GM21447 (cell line): ENCODE measurements around the gene PUM2.
"Not testable (repeated sequence)": the region's sequence is repeated elsewhere in the genome, so short reads cannot be mapped to it uniquely, and the experiment has no call there.

Source experiments
- ATAC-seq: cut with Tn5 transposase; IDR thresholded peaks from one replicate; pipeline ENCODE4 v1.9.1; 2021; ENCODE audit not compliant: unreplicated experiment

Gene PUM2

DNA sequence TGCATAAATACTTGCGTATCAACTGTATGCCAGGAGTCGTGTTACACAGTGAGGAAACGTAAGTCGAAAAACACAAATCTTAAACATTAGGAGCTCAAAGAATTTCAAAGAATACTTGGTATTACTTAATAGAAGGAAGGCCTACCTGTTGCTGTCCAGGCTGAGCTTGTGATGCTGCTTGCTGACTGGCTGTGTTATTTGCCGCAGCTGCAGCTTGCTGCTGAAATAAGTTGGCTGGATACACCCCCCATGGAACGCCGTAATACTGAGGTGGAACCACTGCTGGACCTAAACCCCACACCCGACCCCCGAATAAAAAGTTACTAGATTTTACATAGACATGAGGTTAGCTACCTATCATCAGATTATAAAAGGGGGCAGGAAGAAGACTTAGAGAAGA, 56.4 kb downstream of the PUM2 start:
- ATAC-seq, result no peak

DNA sequence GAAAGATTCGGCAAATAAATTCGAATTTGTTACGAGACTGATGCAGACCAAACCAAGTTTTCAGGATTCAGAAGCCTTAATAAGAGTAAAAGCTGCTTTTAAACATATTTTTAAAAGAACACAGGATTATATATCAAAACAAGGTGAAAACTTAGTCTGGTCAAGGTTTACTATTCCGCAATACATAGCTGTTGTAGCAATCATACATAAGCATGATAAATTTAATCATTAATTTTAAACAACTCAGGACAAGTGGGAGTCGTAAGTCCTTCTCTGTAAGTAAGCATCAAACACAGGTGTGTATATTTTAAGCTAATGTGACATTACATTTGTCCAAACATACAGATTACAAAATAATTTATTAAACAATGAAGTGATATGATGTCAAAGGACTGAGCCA, 57.7 kb downstream of the PUM2 start:
- no peak for ATAC-seq

DNA sequence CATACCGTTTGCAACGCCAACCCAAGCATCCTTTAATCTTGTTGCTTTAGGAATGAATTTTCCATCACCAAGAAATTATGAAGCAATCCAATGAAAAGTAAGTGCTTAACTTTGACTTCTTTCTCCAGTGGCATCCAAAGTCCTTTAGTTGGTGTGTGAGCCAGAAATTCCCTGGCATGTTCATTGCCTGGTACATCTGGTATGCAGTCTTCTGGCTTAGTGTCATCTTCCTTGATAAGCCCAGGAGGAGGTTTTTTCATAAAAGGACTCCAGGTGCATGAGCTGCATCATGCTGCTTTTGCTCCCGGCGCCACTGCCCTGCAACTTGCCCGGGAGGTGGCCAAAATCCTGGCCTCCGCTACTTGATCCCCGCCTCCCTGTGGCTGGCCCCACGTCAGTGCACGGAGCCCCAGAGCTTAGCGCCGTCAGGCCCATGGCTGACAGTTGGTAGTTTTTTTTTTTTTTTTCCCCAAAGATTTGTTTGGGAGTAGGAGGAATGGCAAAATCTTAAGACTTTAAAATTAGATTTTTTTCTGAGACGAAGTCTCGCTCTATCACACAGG, 58.7 kb downstream of the PUM2 start:
- ATAC-seq, result no peak

DNA sequence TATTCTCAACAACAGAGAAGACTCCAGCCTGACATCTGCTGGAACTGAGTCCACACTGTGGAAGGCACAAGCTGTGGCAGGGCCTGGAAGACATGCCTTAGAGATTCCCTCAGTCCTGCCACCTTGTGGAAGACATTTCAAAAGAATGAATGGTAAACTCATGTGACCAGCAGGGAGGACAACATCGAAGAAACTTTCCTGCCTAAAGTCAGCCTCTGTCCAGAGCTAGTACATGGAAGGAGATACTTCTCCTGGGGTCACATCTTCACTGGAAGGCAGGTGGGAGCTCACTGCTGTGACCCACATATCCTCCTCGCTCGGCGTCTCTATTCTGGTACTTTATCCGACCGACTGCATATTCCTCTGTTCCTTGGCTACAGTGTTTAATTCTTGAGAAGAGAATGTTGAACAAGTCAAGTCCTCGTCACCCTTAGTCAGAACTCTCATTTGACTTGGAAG, 59.5 kb downstream of the PUM2 start:
- no peak for ATAC-seq

GRCh38 chr2:20288642-20289340, 61.9 kb downstream of the PUM2 start:
- ATAC-seq, result no peak

DNA sequence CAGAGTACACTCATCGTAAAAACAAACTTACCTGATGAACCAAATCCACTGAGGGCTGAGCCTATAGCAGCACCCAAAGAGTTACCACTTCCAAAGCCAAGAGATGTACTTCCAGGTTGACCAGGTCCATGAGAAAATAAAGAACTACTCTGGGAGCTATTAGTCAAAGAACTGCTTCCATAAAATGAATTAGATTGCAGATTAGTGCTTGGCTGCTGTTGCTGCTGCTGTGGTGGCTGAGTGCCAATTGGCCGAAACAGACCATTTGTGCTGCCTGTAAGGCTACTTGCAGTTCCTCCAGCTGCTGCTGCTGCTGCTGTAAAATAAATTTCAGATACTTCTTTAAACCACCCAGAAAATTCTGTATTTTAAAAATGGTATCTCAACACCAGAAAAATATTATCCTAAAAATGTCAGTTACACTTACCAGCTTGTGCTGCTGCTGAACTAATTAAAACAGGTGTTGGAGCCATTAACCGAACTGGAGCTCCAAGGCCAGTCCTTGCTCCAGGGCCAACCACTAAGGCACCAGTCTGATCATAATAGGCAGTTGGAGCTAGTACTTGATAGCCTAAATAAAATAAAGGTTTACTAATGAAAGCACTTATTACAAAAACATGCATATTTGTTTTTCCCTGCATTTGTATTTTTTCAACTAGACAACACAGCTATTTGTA, 67.6 kb downstream of the PUM2 start:
- no peak for ATAC-seq

GRCh38 chr2:20281876-20282275, 68.8 kb downstream of the PUM2 start:
- ATAC-seq, result no peak

DNA sequence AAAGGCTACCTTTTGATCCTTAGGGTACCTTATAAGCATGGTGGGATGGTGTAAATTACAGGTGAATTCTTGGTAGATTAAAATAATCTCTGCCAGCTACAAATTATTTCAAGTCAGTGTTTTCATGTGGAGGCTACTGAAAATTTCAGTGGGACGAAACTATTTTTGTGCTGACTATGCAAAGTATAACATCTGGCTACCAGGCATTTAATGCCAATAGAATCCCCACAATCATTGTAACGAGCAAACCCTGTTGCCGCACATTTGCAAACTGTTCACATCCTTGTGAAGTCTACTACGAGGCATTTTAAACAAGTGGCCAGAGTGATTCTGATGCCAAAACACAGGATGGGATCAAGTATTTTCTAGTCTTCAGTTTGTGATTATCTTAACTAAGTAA, 77.6 kb downstream of the PUM2 start:
- no peak for ATAC-seq

DNA sequence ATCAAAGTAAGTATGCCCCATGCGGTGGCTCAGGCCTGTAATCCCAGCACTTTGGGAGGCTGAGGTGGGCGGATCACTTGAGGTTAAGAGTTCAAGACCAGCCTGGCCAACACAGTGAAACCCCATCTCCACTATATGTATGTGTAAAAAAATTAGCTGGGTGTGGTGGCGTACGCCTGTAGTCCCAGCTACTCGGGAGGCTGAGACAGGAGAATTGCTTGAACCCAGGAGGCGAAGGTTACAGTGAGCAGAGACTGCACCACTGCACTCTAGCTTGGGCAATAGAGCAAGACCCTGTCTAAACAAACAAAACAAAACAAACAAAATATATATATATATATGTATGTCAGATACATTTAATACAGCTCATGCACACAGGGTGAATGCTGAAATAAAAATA, 82.3 kb downstream of the PUM2 start:
- not testable (repeated sequence) for ATAC-seq

GRCh38 chr2:20267529-20267928, 83.1 kb downstream of the PUM2 start:
- no peak for ATAC-seq

- no peak for ATAC-seq
Observed at GRCh38 chr2:20264629-20265028, 86.0 kb downstream of the PUM2 start.

DNA sequence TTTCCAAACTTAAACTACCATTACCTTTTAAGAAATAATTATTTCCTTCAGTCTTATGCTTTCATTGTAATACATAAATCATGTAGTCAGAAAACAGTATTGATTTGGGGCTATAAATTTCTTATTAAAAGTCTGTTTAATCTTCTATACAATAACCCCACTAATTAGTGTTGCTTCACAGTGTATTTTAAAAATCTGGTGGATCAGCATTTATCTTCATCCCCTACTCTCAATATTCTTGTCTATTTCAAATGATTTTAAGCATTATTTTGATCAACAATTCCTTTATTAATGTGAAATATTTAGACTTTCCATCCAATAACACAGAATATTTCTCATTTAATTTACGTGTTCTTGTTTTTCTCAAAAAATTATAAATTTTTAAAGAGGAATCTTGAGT, 93.2 kb downstream of the PUM2 start:
- ATAC-seq, result no peak

GRCh38 chr2:20254731-20255130, 95.9 kb downstream of the PUM2 start:
- no peak for ATAC-seq

GRCh38 chr2:20250436-20250835, 100.2 kb downstream of the PUM2 start:
- ATAC-seq, result no peak

DNA sequence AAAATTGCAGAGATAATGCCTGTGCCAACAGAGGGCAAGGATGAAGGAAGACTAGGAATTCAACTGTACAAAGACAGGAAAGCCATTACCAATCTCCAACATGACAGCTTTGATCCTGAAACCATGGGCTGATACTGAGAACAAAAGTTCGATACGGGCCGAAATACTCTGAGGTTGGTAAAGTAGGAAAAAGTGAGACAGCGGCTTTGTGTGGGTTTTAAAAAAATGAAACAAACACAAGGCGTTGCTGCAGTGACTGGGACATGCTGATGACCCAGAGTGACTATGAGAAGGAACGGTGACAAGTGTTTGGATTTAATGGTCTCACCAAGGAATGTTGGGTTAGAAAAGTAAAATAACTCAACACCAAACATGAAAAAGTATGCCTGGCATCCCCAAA, 101.5 kb downstream of the PUM2 start:
- no peak for ATAC-seq

GRCh38 chr2:20247084-20247483, 103.6 kb downstream of the PUM2 start:
- ATAC-seq, result no peak

DNA sequence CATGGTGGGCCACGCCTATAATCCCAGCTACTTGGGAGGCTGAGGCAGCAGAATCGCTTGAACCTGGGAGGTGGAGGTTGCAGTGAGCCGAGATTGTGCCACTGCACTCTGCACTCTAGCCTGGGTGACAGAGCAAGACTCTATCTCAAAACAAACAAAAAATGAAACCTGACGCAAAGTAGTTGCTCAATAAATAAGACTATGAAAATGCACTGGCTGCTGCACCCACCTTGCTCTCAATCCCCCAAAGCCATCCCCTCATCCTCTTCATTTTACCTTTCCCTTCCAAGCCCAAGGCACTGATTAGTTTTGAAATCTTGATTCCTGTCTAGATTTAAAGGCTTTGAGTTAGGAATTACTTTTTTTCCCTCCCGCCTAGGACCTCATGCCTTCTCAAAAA, 107.0 kb downstream of the PUM2 start:
- not testable (repeated sequence) for ATAC-seq

DNA sequence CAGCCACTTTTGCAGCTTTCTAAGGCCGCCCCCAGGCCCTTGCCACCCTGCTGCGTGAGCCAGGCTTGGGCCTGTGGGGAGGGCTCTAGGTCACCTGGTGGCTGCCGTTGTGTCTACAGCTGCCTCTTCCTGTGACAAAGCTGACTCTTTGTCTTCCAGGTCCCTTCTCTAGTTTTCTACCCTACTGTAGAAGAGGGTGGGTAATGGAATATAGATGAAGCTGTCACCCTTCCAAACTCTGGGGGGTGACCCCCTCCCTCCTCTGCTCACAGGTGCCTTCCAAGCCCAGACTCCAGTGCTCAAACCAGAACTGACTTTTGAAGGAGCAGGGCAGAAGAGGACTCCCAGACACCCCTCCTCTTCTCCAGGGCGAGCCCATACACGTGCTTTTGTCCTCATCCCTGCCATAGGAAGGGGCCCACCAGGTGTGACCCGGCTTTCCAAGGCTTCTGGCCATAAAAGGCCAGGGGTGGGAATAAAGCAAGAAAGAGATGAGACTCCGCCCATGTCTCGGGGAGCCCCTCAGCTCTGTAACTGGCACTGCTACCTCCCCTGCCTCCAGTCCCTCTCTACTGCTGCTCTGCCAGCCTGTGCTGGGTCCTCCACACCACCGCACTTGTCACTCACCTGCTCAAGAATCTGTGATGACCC, 107.8 kb downstream of the PUM2 start:
- ATAC-seq, result no peak

DNA sequence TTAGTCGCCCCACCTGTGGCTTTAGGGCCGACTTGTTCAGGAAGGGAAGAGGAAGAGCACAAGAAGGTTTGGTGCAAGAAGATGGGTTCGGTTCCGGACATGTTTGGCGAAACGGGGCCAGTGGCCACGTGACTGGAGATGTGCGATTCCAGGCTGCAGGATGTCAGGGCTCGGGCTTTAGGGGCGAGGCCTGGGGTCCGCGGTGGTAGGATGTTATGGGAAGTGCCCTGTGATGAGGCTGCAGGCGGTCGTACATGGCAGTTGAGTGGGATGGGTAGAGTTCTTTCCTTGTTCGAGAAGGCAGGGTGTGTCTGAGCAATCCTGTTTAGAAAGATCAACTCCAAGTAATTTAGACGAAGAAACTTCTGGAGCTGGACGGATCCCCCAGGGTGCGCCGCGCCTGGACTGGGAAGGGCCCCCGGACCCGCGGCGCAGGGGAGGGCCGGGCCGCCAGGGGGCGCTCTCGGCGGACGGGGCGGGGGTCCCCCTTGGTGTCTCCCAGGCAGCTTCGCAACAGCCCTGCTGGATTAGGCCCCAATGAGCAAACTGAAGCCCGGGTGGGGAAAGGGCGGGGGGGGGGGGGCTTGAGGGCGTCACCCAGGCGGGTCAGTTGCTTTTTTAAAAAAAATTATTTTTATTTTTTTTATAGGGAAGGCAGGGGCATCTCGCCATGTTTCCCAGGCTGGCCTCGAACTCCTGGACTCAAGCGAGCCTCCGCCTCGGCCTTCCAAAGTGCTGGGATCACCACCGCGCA, 108.5 kb downstream of the PUM2 start:
- ATAC-seq, result no peak

DNA sequence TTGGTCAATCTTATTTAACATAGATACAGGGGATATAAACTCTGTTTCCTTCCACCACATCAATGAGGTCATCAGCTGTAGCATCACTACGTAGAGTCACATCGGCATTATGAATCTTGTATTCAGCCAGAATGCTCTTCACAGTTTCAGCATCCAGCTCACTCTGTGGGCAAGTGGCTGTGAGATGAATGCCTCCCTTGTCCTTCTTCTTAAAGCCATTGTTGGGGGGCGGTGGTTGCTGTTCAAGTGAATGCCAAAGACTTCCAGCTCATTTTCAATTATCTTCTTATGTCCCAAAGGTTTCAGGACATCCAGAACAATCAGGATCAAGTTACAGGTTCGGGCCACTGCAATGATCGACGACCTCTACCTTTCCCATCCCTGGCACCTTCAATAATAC, 110.4 kb downstream of the PUM2 start:
- not testable (repeated sequence) for ATAC-seq

DNA sequence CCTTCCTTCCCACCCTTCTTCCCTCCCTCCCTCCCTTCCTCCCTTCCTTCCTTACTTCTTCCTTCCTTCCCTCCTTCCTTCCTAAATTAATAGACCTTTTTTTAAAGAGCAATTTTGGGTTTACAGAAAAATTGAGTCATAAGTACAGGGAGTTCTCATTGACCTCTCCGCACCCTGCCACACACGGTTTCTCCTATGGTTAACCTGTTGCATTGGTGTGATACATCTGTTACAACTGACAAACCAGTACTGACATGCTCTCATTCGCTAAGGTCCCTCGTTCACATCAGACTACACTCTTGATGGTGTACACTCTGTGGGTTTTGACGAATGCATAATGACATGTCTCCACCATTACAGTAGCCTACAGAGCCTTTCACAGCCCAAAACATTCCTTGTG, 114.1 kb downstream of the PUM2 start:
- ATAC-seq, result no peak
